KBM-7 (cell line): Measurements from ENCODE around the gene BOLA1.
"Not testable (repeated sequence)": the region's sequence is repeated elsewhere in the genome, so short reads cannot be mapped to it uniquely, and the experiment has no call there.

ENCODE experiments used
- DNase-seq: peaks from one replicate; pipeline ENCODE4 v3.0.0-alpha.2; 2015
- in situ Hi-C: fragments of 300-500 bp; cut with MboI; formaldehyde crosslinking; loops from 2 replicates; pipeline ENCODE4 v1.14.3; 2020; ENCODE audit warnings: low sequenced_read_pairs, low pct_unique_long_range_greater_than_20kb, mixed read lengths

Gene BOLA1, protein sequence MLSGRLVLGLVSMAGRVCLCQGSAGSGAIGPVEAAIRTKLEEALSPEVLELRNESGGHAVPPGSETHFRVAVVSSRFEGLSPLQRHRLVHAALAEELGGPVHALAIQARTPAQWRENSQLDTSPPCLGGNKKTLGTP

GRCh38 chr1:149899460-149900284, at the start of gene BOLA1:
Gene BOLA1 (plus strand): TSS chr1:149899568. CDS start chr1:149900060, 492 bp downstream.
- in situ Hi-C loops = no loop called here
- DNase-seq = no peak

DNA sequence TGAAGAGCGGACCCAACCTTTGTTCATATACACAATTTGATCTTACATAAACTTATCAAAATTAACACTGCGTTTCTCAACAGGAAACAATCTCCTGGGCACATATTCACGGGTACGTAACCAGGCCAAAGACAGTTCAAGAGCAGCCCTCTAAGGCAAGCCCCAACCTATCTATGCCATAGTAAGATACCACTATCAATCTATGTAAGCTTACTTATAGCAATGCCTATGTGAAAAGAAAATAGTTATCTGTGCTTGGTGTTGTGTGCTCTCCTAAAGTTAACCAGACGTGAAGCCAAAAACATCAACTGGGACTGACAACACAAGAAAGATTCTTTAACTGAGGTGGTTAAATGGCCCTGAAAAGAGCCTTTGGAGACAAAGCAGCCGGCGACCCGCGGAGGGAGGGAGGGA, 49.4 kb upstream of the BOLA1 start:
- in situ Hi-C loops = no loop called here
- peak; percentile 62 for DNase-seq

GRCh38 chr1:149850732-149851345, 48.5 kb upstream of the BOLA1 start:
- in situ Hi-C loops, DNase-seq: not testable (repeated sequence)

GRCh38 chr1:149851585-149852213, 47.7 kb upstream of the BOLA1 start:
- DNase-seq, in situ Hi-C loops: not testable (repeated sequence)

DNA sequence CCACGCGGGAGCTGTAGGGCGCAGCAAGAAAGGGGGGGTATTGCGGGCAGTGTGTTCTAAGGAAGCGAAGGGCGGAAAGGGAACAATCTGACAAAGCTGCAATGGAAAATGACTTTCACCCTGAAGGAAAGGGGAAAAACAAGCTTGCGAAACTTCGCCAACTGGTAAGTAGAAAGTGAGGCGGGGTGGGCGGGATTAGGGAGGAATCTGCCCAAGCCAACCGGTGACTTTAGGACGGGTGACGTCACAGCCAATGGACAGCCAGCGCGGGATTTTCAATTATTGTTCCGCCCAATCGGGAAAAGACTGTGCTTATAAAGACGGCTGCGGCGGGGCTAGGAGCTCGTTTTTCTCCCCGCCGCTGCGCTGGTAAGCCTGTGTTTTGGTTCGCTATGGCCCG, 47.1 kb upstream of the BOLA1 start:
- DNase-seq, in situ Hi-C loops: not testable (repeated sequence)

GRCh38 chr1:149860271-149860670, 39.1 kb upstream of the BOLA1 start:
- in situ Hi-C loops, DNase-seq: not testable (repeated sequence)

DNA sequence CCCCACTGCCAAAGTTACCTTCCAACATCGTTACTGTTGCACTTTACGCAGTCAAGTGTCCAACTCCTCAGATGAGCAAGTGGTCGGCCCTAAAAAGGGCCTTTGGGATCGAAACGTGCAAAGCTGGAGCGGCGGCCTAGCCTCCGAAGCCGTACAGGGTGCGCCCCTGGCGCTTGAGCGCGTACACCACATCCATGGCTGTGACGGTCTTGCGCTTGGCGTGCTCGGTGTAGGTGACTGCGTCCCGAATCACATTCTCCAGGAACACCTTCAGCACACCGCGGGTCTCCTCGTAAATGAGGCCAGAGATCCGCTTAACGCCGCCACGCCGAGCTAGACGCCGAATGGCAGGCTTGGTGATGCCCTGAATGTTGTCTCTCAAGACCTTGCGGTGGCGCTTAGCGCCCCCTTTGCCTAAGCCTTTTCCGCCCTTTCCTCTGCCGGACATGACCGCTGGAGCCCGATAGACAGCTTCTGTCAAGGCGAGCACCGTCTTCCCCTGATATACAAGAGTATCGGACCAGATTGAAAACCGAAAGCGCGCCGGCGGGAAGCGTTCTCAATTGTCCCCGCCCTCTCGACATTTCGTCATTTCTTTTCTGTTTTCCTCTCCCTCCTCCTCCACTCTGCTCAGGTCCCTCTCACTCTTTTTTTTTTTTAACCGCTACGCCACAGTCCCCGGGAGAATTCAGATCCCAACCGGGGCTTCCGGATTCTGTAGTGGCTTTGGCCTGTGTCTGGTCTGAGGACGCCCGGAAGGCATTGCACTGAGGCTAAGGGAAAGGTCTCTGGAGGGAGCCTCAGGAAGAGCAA, 38.5 kb upstream of the BOLA1 start:
- in situ Hi-C loops, DNase-seq: not testable (repeated sequence)

DNA sequence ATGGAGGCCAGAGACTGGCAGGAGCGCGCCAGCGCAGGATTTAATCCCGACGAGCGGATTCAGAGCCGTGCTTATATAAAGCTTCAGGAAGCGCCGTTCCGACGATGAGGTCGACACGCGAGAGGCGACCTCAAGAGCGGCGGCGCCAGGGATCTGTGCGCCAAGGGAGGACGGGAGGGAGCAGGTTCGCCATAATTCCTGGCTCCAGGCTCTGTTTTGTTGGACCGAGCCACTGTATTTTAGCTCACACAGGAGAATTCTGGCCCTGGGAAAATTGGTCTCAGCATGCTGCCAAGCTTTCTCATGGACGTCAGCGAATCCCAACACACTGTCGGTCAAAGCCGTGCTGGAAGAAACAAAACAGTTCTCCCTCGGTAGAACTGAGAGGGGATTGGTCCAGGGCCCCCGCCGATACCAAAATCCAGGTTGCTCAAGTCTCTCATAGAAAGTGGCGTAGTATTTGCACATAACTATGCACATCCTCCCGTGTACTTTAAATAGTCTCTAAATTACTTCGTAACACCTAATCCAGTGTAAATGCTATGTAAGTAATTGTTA, 37.8 kb upstream of the BOLA1 start:
- DNase-seq, in situ Hi-C loops: not testable (repeated sequence)

- DNase-seq, in situ Hi-C loops: not testable (repeated sequence)
Observed at GRCh38 chr1:149866887-149867286, 32.5 kb upstream of the BOLA1 start.

GRCh38 chr1:149873060-149873459, 26.3 kb upstream of the BOLA1 start:
- DNase-seq, in situ Hi-C loops: not testable (repeated sequence)

- in situ Hi-C loops = no loop called here
- no peak for DNase-seq
Observed at GRCh38 chr1:149877211-149877946, 22.0 kb upstream of the BOLA1 start.

- in situ Hi-C loops = no loop called here
- DNase-seq = no peak
Observed at GRCh38 chr1:149879556-149879955, 19.8 kb upstream of the BOLA1 start.

DNA sequence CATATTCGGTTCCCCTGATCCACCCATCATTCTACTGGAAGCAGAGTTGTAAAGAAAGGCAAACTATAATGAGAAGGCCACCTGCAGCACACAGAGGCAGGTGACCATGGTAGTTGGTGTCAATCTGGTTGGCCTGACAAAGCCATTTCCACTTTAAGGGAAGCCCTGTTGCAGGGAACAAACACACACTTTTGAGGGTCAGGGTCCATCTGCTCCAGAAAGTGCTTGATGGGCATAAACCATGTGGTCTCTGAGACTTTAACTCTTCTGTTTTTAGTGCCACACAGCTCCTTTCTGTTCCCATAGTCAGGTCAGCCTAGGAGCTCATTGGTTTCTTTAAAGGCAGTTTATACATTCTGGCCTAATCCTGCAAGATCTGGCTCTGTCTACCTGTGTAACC, 17.5 kb upstream of the BOLA1 start:
- in situ Hi-C loops = no loop called here
- no peak for DNase-seq

DNA sequence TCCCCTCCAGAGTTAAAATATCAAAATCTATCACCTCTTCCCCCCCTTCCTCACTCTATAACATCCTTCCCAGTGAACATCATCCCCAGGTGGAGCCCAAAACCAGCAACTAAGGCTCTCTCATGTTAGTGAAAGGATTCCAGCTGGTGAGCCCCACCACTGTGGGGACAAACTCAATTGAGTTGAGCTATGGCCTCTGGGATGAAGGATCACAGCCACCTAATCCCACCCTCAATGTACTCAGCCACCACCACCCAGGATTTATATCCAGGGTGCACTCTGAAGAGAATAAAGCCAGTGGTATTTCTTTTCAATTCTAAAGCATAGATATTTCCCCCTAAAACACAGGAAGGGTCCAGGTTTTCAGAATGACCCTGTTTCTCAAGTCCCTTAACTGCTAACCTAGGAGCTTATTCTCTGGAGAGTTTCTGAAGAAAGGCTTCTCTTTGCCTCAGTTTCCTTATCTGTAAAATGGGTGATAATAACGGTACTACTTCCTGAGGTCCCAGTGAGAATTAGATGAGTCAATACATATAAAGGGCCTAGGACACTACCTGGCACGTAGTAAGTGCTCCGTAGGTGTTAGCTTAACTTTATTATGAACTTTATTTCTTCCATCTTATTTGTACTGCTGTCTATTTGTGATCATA, 15.6 kb upstream of the BOLA1 start:
- in situ Hi-C loops = no loop called here
- no peak for DNase-seq

- in situ Hi-C loops = no loop called here
- peak; percentile 91 for DNase-seq
Observed at GRCh38 chr1:149884433-149885338, 14.7 kb upstream of the BOLA1 start.

- DNase-seq = peak; percentile 93
- in situ Hi-C loops = no loop called here
Observed at GRCh38 chr1:149885339-149886120, 13.8 kb upstream of the BOLA1 start.
